Measurements from ENCODE around the gene MYO16. TPM values are rescaled to one million over a fixed set of nuclear protein-coding genes. Genes with fewer than 3 reads are reported as not detected.

Gene MYO16
- total RNA-seq, 1 experiment from 2014 or later, result 0.49 TPM

DNA sequence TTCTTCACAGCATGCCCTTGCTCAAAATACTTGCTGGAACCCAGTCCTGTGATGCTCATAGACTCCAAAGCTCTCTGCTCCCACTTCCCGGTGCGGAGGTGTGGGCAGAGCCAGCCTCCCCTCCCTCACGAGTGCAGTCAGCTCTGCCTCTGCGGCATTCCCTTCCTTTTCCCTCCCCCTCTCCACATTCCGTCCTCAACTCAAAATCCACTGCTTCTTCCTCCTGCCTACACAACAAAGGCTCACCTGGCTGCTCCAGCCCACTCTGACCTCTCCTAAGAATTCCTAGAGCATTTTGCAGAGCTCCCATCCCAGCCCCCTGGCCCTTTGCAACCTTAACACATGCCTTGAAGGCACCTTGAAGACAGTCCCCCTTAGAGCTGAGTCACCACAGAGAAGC lies 527.9 kb downstream of the MYO16 start:
- ChIA-PET POLR2A (ENCODE audit: low non-redundant PET) (interaction anchor here (0.5 kb wide), 1 partner anchor 260 kb away, joined by 4 read pairs; no protein-coding TSS in a partner anchor), CTCF (no interaction called here)
- no peak for TF ChIP-seq EZH2 (IDR thresholded peaks at IDR 0.05; ENCODE audit: borderline replicate concordance, low read depth, low read length, poor library complexity, severe bottlenecking)
- TF ChIP-seq, protein P1, sequence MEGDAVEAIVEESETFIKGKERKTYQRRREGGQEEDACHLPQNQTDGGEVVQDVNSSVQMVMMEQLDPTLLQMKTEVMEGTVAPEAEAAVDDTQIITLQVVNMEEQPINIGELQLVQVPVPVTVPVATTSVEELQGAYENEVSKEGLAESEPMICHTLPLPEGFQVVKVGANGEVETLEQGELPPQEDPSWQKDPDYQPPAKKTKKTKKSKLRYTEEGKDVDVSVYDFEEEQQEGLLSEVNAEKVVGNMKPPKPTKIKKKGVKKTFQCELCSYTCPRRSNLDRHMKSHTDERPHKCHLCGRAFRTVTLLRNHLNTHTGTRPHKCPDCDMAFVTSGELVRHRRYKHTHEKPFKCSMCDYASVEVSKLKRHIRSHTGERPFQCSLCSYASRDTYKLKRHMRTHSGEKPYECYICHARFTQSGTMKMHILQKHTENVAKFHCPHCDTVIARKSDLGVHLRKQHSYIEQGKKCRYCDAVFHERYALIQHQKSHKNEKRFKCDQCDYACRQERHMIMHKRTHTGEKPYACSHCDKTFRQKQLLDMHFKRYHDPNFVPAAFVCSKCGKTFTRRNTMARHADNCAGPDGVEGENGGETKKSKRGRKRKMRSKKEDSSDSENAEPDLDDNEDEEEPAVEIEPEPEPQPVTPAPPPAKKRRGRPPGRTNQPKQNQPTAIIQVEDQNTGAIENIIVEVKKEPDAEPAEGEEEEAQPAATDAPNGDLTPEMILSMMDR (conservative IDR thresholded peaks at IDR 0.05; ENCODE audit: low read depth, low read length), result no peak
- Histone ChIP-seq H3K36me3 (ENCODE audit: insufficient read depth, low read length, poor library complexity, severe bottlenecking) (no peaks in the 10 kb centered on the region), H3K4me3 (ENCODE audit: low read depth, low read length, poor library complexity, severe bottlenecking) (no peak overlapping the region), H3K4me1 (ENCODE audit: insufficient read depth, low read length, poor library complexity, severe bottlenecking) (peaks cover 42% of the 10 kb centered on the region), H3K9me3 (ENCODE audit: low read depth, low read length, poor library complexity, severe bottlenecking) (no peaks in the 10 kb centered on the region), H3K27me3 (replicated peaks; ENCODE audit: insufficient read depth, low read depth, low read length, poor library complexity) (no peaks in the 10 kb centered on the region), H3K27ac (ENCODE audit: low read depth, low read length, poor library complexity, severe bottlenecking) (no peak overlapping the region)
- intact Hi-C loops (cut with micrococcal nuclease; ENCODE audit: unreplicated experiment), result no loop called here
- no peak for DNase-seq (ENCODE audit: low spot score)
- BruUV-seq (replicated peaks), result no TSS peak

DNA sequence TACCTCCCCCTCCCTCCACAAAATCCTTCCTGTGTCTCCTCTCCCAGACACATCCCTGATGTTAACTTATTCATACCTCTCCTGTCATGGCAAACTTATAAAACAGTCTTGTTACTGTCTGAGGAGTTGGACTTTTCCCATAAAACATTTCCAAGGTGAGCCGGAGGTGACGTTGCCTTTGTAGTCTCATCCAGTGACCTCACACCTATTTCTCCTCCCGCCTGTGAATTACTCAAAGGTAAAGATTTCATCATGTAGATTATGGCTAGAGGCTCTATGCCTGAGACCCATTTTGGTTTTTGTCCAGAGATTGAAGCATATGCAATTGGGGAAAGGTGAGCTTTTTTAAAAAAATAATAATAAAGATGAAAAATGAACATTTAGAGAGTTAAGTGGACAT lies 529.0 kb downstream of the MYO16 start:
- Histone ChIP-seq H3K36me3 (ENCODE audit: insufficient read depth, low read length, poor library complexity, severe bottlenecking) (no peaks in the 10 kb centered on the region), H3K27me3 (replicated peaks; ENCODE audit: insufficient read depth, low read depth, low read length, poor library complexity) (no peaks in the 10 kb centered on the region), H3K4me3 (ENCODE audit: low read depth, low read length, poor library complexity, severe bottlenecking) (no peak overlapping the region), H3K9me3 (ENCODE audit: low read depth, low read length, poor library complexity, severe bottlenecking) (no peaks in the 10 kb centered on the region), H3K27ac (ENCODE audit: low read depth, low read length, poor library complexity, severe bottlenecking) (no peak overlapping the region), H3K4me1 (ENCODE audit: insufficient read depth, low read length, poor library complexity, severe bottlenecking) (peaks cover 33% of the 10 kb centered on the region)
- BruUV-seq (replicated peaks), result no TSS peak
- no peak for TF ChIP-seq EZH2 (IDR thresholded peaks at IDR 0.05; ENCODE audit: borderline replicate concordance, low read depth, low read length, poor library complexity, severe bottlenecking)
- TF ChIP-seq, protein P1 (conservative IDR thresholded peaks at IDR 0.05; ENCODE audit: low read depth, low read length), result no peak
- no peak for DNase-seq (ENCODE audit: low spot score)
- POLR2A ChIA-PET (ENCODE audit: low non-redundant PET), result no interaction called here
- CTCF ChIA-PET, result no interaction called here
- intact Hi-C loops (cut with micrococcal nuclease; ENCODE audit: unreplicated experiment), result no loop called here

DNA sequence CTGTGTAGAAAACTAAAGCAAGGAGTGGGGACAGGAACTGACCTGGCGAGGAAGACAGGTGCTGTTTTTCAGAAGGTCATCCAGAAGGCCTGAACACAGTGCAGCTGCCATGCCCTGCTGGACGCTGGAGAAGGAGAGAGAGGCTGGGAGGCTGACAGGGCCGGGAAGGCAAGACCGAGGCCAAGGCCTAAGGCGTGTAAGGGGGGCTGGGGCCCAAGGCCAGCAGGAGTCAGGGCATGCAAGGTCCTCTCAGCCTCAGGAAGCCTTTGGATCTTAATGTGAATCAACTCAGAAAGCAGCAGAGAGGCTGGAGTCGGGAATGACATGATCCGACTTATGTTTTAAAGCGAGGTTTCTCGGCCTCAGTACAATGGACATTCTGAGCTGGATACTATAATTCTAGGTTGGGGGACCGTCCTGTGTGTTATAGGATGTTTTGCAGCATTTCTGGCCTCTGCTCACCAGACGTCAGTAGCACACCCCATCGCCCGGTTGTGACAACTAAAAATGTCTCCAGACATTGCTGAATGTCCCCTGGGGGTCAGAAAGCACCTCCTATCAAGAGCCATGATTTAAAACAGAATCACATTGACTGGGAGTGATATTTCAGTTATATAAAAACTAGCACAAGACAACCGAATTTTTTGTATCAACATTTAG lies 530.4 kb downstream of the MYO16 start:
- no peak for DNase-seq (ENCODE audit: low spot score)
- H3K4me3 ChIP-seq (ENCODE audit: low read depth, low read length, poor library complexity, severe bottlenecking), result no peak overlapping the region
- no TSS peak for BruUV-seq (replicated peaks)
- CTCF ChIA-PET, result no interaction called here
- no peaks in the 10 kb centered on the region for H3K9me3 ChIP-seq (ENCODE audit: low read depth, low read length, poor library complexity, severe bottlenecking)
- intact Hi-C loops (cut with micrococcal nuclease; ENCODE audit: unreplicated experiment), result no loop called here
- H3K27me3 ChIP-seq (replicated peaks; ENCODE audit: insufficient read depth, low read depth, low read length, poor library complexity), result no peaks in the 10 kb centered on the region
- POLR2A ChIA-PET (ENCODE audit: low non-redundant PET), result no interaction called here
- peaks cover 25% of the 10 kb centered on the region for H3K4me1 ChIP-seq (ENCODE audit: insufficient read depth, low read length, poor library complexity, severe bottlenecking)
- TF ChIP-seq EZH2 (IDR thresholded peaks at IDR 0.05; ENCODE audit: borderline replicate concordance, low read depth, low read length, poor library complexity, severe bottlenecking), result no peak
- TF ChIP-seq, protein P1 (conservative IDR thresholded peaks at IDR 0.05; ENCODE audit: low read depth, low read length), result no peak
- H3K27ac ChIP-seq (ENCODE audit: low read depth, low read length, poor library complexity, severe bottlenecking), result no peak overlapping the region
- no peaks in the 10 kb centered on the region for H3K36me3 ChIP-seq (ENCODE audit: insufficient read depth, low read length, poor library complexity, severe bottlenecking)
